Fibroblast of skin of right quadriceps (primary cell): ENCODE results near the gene DSCAML1.

Experiments used
- DNase-seq: peaks from one replicate; pipeline ENCODE4 v3.0.0-alpha.2; 2013

Gene DSCAML1

DNA sequence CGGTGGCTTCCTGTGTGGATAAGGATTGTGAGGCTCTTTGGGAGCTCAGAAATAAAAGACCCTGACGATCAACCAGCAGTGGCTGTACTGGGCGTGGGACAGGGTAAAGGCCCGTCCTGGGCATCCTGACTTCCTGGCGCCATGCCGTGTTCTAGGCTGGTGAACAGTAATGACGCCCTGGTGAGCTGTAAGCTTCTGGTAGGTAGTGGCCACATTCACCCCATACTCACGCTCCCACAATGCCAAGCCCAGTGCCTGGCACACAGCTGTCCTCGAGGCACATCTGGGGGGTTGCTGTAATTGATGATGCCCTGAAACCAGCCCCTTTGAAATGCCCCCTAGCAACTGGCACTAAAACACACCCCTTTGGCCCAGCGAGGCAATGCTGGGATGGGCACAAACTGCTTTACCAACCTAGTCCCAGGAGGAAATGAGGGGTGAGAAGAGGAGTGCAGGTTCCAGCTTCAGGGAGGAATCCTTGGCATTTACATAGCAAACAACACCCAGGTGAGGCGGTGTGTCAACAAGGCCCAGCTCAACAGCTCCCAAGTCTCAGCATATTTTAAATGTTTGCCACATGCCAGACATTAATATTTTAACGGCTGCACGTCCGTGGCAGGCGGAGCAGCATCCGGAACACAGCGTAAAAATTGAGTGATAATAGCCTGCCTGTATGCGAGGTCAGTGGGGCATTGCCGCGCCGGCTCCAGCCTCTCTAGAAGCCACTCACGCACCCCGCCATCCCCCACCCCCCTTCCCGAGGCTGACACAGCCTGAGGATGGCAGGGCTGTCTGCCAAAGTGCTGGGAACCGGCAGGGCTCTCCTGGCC lies 79.3 kb downstream of the DSCAML1 start:
- DNase-seq: no peak

- no peak for DNase-seq
Observed at GRCh38 chr11:117716521-117717440, 80.2 kb downstream of the DSCAML1 start.

DNA sequence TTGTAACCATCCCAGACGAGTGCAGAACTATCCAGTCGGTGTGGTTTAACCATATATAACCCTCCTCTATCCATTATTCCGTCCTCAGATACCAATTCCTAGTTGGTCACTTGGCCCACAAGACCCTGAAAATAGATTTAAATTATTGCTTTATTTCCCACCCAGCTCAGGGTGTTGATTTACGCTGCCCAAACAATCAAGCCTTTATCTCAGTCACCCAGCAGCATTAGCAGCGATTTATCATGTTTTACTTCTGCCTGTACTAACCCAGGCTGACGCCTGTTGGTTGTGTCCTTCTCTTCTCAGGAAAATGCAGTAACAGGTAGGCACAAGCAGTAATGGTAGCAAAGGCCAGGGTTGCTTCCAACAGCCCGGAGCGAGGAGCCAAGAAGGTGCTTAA lies 81.2 kb downstream of the DSCAML1 start:
- DNase-seq: no peak

DNA sequence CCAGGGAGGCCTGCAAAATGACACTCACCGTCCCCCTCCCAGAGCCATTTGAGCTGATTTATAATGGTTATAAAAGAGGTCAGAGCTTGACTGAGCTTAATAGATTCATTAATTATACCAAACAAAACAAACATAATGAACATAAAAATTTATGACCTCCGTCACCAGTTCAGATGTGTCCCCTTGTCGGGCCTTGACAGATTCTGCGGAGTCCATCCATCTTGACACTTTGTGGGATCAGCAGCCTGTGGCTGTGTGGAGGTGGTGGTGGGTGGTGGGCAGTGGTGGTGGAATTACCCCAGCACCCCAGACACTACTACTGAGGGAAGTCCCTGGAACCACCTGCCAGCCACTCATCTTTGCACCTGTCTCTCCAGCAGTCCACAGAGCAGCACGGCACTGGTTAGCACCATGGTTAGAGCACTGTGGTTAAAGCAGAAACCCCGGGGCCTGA lies 83.5 kb downstream of the DSCAML1 start:
- DNase-seq: no peak

DNA sequence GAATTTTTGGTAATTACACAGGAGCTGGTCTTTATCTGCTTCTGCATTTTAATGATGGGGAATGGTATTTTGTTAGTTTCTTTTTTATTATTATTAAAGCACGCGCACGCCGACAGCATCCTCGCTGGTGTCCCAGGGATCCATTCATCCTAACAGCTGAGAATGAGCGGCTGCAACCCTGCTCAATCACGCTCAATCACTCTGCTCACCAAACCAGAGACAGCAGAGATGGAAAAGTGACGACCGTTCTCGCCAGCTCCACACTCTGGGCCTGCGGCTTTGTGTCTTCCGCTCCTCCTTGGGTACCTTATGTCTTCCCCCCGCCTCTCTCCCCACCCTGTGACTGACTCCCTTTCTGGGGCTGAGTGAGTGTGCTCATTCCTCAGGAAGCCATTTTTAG lies 84.5 kb downstream of the DSCAML1 start:
- no peak for DNase-seq

GRCh38 chr11:117711331-117711730 lies 85.7 kb downstream of the DSCAML1 start:
- DNase-seq: no peak

- no peak for DNase-seq
Observed at GRCh38 chr11:117710211-117710610, 86.8 kb downstream of the DSCAML1 start.

DNA sequence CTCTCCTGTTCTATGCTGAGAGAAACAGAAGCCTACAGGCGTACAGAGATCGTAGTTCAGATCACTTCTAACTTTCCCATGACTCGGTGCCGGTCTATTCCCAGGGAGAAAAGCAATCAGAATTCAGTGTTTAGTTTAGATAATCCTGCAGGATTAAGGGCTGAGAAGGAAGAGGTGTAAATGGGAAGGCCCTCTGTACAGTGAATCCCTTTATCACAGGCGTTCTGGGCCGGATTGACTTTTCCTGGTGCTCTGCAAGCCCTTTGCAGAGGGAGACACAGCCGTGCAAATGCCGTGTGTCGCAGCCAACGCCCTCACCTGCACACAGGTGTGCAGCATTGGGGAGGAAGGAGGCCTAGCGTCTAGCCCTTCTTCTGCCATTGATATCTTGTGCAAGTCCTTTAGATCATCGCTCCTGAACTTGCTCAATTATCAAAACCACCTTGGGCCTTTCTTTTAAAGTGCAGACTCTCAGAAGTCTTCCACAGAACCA lies 90.6 kb downstream of the DSCAML1 start:
- no peak for DNase-seq

- no peak for DNase-seq
Observed at GRCh38 chr11:117705866-117706265, 91.2 kb downstream of the DSCAML1 start.

DNA sequence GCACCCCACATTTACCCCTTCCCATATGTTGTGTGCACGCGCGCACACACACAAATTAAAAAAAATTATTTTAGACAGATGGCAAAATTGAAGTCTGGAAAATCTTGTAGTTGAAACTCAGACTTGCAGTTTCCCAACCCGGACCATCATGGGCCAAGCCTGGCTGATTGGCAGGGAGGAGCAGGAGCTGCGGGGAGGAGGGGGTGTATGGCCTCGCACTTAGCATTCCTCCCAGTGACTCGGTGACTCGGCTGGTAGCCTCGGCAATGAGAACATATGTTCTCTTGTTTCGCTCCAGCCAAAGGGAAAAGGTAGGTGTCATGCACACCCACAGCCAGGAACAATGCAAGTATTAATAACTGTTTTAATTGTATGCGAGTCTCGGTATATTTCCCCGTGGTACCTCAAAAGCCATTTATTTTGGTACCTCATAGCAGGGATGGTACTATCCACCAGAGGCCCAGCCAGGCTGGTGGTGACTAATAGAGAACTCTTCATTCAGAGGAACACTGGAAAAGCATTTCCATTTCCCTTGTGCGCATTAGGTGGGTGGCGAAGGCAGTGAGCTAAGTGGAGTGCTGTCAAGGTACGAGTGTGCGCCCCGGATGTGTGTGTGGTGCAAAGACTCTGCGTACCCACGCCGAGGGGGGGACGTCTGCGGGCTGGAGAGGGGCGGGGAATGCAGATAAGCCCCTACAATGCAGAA lies 92.5 kb downstream of the DSCAML1 start:
- no peak for DNase-seq

DNA sequence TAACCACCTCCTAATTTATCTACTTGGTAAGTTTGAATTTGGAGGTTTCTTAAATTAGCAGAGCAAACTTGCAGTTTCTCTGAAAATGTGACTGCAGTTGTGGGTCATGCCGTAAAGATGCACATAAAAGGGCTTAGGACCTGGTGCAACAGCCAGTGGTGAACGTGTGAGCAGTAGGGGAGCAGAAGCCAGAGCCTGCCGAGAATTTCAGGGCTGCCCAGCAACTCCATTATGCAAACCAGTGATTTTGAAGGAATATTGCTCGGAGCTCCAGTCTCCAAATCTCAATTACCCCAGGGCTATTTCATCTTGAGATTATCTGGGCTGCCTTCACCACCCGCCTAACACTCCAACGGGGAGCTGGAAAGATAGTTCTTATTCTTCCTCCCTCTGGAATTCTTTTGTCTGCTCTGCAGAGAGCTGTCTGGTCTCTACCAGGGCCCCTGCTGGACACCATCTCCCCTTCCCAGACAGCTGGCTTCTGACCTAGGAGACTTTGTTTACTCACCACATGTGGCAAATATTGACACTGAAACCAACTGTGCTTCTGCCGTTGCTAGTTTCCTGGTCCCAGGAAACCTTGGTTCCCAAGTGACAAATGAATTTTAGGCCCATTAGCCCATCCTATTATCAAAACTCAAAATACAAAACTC lies 93.9 kb downstream of the DSCAML1 start:
- no peak for DNase-seq

GRCh38 chr11:117701781-117702180 lies 95.2 kb downstream of the DSCAML1 start:
- DNase-seq: no peak

DNA sequence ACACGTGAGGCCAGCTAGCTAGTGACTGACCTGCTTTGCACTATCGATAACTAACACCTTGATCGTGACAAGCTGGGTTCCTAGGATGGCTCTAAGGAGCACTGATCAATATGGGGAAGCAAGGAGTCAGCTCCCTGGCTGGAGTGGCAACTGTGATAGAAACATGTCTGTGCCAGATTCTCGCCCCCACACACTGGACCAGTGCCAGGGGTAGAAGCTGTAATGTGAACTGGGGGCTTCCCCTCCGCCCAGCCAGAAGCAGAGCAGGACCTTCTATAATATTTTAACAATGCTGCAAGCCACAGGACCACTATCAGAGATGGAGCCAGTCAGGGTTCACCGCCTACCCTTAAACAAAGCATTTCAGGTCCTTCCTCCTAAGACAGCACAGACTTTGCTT lies 96.5 kb downstream of the DSCAML1 start:
- DNase-seq: no peak

DNA sequence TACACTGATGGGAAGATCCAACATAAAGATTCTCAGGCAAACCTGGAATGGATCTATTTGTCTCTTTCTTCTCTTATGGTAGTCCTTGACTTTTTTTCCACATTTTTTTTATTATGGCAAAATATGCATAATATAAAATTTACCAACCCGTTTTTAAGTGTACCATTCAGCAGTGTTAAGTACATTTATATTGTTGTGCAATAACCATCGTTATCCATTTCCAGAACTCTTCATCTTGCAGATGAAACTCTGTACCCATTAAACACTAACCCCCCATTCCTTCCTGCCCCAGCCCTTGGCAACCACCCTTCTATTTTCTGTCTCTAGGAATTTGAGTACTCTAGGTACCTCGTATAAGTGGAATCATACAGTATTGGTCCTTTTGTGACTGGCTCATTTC lies 99.7 kb downstream of the DSCAML1 start:
- DNase-seq: no peak

- no peak for DNase-seq
Observed at GRCh38 chr11:117696540-117696939, 100.5 kb downstream of the DSCAML1 start.

DNA sequence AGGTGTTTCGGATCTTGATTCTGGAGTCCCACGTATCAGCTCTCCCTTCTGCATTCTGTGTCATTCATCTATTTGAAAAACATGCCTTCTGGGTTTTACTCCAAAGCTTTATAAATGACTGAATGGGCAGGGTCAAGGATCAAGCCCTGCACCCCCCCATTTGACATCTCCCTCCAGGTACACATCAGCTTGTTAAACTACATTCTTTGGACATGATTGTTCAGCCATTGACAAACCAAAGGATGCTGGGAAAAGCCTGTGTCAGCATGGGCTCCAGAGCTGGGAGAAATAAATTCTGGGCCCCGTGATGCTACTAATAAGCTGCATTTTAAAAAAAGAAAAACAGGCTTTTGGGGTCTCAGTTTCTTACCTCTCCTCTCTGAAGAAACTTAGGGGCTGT lies 103.7 kb downstream of the DSCAML1 start:
- no peak for DNase-seq

- DNase-seq: no peak
Observed at GRCh38 chr11:117691516-117691915, 105.5 kb downstream of the DSCAML1 start.

DNA sequence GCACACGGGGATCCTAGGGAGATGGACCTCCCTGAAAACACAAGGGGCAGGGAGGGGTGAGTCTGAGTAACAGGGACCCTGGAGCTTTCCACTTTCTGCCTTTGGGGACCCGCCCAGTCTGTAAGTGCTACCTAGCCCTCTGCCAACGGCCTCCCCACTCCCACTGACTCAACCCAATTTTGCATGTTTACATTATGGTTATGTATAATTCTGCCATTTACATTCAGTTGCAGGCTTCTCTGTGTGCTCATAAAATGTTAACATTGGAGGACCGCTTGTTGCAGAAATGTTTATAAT lies 105.8 kb downstream of the DSCAML1 start:
- DNase-seq: no peak

DNA sequence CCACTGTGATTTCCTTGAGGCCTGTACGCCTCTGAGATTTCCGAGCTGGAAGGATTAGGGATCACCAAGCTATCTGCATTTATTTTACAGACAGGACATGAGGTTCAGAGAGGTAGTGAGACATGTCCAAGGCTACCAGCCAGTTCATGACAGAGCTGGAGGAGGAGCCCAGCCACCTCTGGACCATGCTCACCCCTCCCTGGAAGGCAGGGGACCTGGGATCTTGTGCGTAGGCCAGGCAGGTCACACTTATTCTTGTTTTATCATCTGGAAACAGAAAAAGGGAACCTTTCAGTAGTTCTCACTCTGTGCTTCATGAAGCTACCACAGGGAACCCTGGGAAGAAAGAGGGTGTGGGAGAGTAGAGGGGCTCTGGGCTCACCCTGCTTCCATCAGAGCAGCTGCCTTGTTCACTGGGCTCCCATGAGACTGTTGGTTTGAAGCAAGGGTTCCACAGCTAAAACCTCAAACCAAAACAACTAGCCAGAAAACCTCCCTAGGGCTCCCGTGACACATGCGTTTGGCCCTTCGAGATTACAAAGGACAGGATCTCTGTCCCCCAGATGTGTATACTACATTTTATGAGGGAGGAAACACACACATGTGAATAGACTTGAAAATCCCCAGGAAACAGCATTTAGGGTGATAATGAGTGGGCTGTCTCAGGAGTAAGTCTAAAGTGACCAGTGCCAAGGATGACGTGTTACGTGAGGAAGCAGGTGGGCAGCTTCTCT lies 106.4 kb downstream of the DSCAML1 start:
- DNase-seq: no peak

DNA sequence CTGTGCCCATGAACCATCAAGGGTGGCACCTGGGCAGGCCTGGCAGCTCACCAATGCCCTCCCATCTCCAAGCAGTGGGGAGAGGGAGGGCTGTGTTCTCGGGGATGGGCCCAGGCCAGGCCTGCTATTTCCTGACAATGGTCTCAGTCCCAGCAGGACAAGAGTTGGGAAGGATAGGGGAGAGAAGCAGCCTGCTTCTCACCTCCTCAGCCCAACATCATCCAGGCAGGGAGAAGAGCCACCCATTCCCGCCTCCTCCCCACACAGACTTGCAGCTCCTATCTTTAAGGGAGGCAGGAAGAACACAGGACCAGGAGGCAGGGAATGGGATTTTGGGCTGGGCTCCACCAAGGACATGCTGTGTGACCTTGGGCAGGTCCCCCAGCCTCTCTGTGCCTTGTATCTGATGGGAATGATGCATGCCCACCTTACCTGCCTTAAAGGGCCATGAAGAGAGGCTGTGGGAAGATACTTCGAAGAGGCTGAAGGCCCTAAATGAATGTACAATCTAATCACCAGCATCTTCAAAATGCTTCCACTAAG lies 108.7 kb downstream of the DSCAML1 start:
- no peak for DNase-seq

DNA sequence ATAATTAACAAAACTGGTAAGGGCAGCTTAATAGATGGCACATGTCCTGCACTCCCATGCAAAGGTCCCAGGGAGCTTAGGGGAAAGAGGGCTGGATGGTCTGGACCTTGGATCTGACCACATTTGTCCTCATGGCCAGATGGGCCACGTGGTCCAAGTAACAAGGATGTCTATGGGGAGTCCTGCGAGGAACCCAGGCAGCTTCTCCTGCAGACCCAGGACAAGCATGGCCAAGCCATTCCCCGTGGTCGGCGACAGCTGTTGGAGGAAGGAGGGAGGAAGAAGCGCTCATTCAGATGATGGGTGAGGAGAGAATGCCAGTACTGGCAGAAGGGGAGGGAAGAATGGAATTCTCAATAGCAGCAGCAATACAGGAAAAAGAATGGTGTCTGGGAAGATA lies 109.2 kb downstream of the DSCAML1 start:
- DNase-seq: no peak

GRCh38 chr11:117686711-117687110 lies 110.3 kb downstream of the DSCAML1 start:
- DNase-seq: no peak
